Activated CD8-positive, alpha-beta memory T cell treated with anti-CD3 and anti-CD28 coated beads, Interleukin-2, amount 50 U/mL, for 24 hours (primary cell): ENCODE measurements around the gene NEK4.
"Not testable (repeated sequence)": the region's sequence is repeated elsewhere in the genome, so short reads cannot be mapped to it uniquely, and the experiment has no call there.

Experiments
- DNase-seq: peaks from one replicate; pipeline ENCODE4 v3.0.0-alpha.2; 2020; ENCODE audit errors: extremely low read depth

The NEK4 gene

DNA sequence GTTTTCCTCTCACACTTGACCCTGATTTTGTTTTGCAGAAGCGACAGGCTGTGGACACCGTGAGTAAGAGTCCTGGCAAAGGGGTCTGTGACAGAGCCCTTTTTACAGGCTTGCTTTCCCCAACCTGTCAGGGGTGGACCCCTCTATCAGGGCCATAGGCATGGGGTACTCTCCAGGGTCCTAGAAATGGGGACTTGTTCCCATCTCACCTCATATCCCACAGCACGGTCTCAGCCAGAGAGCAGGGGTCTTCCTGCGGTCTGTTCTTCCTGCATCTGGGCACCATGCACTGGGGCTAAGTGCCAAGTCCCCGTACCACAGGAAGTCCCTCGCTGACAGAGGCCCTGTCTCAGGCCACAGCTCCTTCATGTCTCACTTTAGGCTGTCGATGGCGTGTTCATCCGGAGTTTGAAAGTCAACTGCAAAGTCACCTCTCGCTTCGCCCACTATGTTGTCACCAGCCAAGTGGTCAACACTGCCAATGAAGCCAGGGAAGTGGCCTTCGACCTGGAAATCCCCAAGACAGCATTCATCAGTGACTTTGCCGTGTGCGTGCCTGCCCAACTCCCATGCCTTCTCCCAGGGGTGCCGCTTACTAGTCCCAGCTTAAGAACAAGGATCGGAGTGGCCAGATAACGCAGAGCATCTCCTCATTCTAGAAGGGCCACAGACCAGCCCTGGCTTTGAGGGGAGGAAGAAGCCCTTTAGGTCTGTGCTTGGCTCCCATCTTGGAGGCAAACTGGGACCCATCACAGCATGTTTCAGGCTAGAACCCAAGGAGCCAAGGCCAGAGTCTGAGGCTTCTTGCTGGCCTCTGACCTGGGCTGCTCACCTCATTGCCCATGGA is 7.4 kb upstream of the NEK4 start:
- no peak for DNase-seq

DNA sequence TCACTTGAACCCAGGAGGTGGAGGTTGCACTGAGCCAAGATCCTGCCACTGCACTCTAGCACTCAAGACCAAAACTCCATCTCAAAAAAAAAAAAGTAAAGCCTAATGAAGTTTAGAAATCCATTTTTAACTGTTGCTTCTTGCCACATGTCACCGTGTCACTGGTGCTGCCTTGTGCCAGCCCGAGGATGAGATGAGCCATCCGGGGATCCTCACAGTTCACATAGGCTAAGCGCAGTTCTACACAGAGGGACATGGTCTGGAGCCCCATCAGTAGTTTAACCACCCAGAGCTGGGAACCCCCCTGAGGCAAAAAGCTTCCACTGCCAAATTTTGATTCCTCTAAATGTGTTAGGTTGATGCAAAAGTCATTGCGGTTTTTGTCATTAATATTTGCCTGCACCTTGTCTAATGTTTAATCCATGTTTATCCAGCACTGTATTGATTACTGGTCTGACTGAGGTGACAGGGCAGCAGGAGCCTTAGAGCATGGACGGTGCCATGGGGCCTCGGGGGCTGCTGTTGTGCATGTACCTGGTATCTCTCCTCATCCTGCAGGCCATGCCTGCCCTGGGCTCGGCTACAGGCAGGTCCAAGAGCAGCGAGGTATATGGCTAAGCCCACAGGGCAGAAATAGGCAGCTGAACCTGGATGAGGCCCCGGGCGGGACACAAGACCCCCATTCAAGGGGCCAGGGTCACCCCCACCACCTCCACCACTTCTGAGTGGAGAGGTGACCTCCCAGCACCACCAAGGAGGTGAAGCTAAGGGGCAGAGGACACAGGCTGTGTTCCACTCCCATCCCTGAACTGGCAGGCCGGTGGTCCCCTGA is 6.6 kb upstream of the NEK4 start, which contains the start of gene ITIH1:
ITIH1 (plus strand) TSS at position 473 of the 832 bp plus-strand sequence; CDS start at position 490, 17 bp downstream.
- DNase-seq: no peak

- not testable (repeated sequence) for DNase-seq
Observed at GRCh38 chr3:52776486-52776885, 5.7 kb upstream of the NEK4 start.

DNA sequence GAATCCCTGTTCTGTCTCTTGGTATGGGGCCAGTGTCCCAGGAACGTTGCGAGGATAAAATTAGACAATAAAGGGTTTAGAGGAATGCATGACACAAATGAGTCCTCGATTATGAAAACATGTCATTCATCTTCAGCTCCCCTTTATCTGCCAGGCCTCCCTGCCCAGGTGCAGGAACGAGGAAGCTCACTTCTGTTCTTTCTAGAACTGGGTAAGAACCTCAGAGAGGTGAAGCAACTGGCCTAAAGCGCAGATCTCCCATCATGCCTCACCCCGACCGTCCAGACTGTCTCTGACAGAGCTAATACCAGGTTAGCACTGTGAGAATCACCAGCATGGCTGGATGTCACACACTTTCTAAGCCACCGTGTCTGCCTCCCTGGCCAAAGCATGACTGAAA is 5.1 kb upstream of the NEK4 start:
- DNase-seq: no peak

DNA sequence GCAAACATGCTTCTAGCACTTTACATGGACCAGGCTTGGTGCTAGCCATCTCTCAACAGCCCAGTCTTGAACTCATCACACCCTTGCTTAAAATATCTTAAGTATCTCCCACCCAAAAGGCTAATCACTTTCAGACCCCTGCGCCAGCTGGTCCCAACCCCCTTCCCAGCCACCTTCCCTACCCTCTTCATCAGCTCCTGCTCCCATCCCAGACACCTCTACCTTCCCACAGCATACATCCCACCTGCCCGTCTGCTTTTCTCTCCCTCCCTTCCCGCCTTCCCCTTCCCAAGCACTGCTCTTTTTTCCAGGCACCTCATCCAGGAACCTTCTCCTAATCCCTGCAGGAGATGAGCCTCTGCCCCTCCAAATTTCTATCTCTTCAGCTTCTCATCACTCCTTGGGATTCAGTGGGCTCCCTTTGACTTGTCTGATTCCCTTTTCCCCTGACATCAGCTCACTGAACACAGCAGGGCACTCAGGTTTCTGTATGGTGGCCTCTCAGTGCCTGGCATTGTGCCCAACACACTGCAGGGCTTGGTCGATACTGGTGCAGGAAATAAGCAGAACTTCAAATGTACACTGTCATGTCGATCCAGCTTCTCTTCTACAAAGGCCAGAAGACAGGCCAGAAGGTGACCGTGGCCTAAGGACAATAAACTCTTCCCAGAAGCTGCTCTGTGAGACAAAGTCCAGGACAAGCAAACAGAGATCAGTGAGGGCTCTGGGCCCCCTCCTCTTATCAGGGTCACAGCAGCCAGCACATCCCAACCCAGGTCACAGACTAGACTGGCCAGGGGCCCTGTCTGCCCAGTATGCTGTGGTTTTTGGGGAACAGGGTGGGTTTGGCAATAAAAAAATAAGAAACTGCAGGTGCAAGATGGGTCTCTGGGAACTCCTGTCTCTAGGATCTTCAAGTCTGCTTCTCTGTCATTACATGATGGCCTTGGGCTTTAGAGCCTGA is 4.4 kb upstream of the NEK4 start:
- DNase-seq: no peak

GRCh38 chr3:52774066-52774713 is 3.5 kb upstream of the NEK4 start:
- no peak for DNase-seq

- no peak for DNase-seq
Observed at GRCh38 chr3:52773361-52774065, 2.8 kb upstream of the NEK4 start.

DNA sequence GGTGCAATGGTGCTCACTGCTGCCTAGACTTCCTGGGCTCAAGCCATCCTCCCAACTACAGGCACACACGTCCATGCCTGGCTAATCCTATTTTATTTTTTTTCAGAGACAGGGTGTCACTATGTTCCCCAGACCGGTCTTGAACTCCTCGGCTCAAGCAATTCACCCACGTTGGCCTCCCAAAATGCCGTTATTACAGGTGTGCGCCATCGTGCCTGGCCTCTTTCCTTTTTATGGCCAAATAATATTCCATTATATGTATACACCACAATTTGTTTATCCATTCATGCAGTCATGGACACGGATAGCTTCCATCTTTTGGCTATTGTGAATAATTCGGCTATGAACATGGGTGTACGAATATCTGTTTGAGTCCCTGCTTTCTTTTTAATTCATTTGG is 962 bp upstream of the NEK4 start:
- DNase-seq: no peak

DNA sequence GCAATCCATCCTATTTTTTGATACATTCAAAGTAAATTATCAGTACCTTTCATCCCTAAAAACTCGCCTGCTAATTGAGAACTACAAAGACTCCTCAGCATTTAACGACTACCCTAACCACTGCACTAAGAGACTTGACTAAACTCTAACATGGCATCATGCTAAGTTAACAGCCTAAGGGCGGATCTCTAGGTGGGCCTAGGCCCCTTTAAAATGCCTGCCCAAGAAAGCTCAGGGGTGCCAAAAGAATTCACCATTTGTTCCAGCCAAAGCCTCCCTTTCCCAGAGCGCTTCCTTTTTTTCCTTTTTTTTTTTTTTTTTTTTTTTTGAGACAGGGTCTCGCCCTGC is 568 bp upstream of the NEK4 start:
- DNase-seq: no peak

DNA sequence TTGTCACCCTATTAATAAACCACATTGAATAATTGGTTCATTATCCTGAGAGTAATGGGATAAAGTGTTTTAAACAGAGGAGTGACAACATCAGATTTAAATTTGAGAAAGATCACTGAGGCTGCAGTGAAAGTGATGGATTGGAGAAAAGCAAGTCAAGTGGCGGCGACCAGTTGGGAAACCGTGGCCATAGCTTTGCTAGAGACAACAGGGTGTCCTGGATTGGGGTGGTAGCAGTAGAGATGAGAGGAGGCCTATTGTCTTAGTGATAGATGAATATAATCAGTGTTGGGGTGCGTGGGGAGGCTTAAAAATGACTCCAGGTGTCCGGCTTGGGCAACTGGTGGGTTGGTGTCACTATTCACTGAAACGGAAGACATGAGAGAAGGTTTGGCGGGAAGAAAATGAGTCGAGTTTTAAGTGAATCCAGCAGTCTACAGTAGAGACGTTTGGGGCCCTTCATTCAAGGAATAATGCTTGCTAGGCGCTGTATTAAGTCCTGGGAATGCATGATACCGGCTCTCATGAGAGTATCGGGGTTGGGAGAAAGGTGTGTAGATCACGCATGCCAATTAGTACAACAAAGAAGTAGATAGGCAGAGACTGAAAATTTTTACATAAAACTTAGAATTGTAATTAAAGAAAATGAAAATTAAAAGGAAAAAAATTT is 819 bp downstream of the NEK4 start:
- DNase-seq: no peak

GRCh38 chr3:52763466-52763865 is 7.3 kb downstream of the NEK4 start:
- DNase-seq: no peak

DNA sequence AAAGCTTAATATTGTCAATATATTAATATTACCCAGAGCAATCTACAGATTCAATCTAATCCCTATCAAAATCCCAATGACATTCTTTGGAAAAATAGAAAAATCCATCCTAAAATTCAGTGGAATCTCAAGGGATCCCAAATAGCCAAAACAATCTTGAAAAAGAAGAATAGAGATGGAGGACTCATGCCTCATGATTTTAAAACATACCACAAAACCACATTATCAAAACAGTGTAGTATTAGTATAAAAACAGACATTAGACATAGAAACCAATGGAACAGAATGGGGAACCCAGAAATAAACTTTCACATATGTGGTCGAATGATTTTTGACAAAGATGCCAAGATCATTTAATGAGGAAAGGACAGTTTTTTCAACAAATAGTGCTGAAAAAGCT is 14.6 kb downstream of the NEK4 start:
- no peak for DNase-seq

DNA sequence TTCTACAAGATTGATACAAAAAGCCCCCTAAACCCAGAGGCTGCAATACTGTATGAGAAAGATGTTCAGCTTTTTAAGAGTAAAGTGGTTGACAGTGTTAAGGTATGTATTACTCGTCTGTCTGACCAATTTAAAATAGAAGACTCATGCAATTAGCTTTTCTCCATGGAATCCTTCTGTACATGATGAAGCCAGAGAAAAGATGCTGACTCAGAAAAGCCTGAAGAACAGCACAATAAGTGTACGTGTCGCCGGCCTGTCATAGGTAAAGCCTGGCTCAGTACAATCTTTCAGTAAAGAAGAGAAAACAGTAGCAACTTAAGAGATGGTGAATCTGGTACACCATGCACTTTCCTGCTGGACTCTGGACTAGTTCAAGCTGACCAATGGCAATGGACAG is 16.4 kb downstream of the NEK4 start:
- no peak for DNase-seq

DNA sequence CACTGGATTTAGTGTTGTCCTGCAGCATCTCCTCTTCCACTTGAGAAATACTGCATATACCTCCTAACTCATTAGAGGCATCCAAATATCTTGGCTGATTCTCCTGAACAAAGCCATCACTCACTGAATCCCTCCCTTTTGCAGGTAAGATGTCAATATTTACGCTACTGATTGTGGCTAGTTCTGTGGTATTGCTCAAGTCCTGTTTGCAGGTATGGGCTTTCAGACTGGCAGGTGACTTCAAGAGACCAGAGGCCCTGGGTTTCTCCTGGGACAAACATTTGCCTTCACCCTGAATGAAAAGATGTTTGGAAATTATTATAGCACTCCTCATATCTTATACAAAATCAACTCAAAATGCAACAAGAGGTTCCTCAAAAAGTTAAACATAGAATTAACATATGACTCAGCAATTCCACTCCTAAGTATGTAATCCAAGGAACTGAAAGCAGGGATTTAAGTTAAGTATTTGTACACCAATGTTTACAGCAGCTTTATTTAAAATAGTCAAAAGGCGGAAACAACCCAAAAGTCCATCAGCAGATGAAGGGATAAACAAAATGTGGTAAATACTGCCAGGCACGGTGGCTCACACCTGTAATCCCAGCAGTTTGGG is 18.6 kb downstream of the NEK4 start:
- no peak for DNase-seq

DNA sequence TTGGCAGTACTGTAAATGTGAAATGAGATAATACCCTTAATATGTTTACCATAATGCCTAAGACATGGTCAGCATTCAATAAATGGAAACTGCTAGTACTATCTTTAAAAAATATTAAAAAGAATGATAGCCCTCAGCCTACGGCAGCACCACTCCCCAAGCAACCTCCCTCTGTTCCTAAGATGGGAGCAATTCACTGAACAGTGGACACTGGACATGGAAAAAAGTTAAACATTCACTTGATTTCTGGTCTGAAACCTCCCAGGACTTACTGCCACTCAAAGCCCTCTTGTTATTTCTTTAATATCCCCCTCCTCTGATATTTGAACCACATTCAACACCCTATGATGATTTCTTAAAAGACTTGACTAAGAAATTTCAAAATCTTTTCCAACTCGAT is 27.0 kb downstream of the NEK4 start:
- DNase-seq: no peak

DNA sequence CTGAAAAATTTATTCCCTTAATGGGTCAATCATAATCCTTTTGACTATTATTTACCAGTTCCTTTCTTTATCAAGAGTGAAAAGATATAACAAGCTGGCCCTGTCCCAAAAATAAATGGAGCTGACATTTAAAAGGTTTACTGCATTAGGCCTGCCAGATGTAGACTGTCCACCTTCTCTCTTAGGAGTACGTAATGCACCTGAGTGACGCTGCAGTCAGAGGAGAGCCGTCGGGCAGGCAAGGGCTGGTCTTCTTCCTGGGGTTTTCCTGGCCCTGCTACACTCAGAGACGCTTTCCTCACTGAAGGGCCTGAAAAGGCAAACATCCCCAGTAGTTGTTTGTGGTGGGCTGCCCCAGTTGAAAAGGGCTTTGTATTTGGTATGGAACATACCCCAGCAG is 27.6 kb downstream of the NEK4 start:
- DNase-seq: no peak

GRCh38 chr3:52742418-52743041 is 28.2 kb downstream of the NEK4 start:
- no peak for DNase-seq

DNA sequence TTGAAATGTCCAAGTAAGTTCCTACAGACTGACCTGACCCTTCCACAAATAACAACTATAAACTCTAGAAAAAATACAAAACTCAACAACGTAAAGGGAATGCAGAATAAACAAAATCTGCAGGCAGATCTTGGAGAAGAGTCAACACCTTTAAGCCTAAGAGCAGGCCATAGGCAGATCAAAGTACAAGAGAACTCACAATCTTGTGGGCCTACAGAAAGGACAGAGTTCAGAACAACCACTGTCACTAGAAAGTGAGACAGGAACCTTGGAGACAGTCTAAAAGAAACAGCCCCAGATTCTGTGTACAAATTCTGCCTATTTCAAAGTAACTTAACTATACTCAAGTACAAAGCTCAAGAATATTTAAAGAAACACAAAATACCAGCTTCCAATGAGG is 31.0 kb downstream of the NEK4 start:
- no peak for DNase-seq

DNA sequence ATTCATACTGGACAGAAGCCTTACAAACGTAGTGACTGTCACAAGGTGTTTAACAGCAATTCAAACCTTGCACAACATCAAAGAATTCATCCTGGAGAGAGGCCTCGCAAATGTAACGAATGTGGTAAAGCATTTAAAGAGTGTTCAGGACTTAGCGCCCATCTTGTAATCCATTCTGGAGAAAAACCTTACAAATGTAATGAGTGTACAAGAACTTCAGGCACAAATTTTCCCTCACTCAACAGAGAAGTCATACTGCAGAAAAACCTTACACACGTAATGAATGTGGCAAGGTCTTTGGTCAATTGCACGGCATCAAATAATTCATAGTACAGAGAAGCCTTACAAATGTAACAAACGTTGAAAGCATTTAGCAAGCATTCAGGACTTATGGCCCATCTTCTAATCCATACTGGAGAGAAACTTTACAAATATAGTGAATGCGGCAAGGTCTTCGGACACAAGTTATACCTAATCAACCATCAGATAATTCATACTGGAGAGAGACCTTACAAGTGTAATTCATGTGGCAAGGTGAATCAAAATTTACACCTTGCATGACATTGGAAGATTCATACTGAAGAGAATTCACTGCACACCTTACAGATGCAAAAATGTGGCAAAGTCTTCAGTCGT is 37.4 kb downstream of the NEK4 start:
- DNase-seq: no peak
